Measurements from ENCODE around the gene SHQ1.
"Not testable (repeated sequence)": the region's sequence is repeated elsewhere in the genome, so short reads cannot be mapped to it uniquely, and the experiment has no call there.

SHQ1 gene

DNA sequence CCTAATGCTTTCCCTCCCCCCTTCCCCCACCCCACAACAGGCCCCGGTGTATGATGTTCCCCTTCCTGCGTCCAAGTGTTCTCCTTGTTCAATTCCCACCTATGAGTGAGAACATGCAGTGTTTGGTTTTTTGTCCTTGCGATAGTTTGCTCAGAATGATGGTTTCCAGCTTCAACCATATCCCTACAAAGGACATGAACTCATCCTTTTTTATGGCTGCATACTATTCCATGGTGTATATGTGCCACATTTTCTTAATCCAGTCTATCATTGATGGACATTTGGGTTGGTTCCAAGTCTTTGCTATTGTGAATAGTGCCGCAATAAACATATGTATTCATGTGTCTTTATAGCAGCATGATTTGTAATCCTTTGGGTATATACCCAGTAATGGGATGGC, 137.8 kb downstream of the SHQ1 start:
- not testable (repeated sequence) for DNase-seq

DNA sequence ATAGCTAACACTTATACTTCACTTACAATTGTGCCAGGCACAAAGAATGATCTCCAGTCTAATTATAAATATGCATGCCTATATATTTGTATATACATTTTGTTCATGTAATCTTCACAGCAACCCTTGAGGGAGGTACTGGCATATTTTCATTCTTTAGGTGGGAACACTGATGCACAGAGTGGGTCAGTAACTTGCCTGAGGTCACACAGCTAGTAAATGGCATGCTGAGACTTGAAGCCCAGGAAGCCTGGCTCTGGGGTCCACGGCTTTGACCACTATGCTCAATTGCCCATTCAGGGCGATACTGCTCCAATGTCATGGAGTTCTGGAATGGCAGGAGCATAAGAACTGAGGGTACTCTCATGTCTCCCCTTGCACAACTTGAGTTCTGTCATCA, 139.8 kb downstream of the SHQ1 start:
- DNase-seq: no peak

DNA sequence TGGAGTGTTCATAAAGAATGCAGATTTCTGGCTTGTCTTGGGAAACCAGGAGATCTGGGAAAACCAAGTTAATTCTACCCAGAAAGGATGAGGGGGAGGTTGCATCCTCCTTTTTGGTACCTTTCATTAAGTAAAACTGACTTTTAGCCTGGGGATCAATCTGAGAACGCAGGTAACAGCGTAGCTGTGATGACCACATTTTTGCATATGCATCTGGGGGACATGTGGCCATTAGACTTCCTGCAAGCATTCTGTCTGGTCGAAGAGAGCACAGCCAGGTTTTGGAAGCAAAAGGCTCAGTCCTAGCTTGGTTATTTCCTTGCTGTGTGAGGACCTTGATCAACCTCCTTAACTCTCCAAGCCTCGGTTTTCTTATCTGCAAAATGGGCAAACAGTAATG, 145.2 kb downstream of the SHQ1 start:
- no peak for DNase-seq

- DNase-seq: no peak
These were observed 145.9 kb downstream of the SHQ1 start for GRCh38 chr3:72702390-72702789.

- no peak for DNase-seq
These were observed 148.1 kb downstream of the SHQ1 start for GRCh38 chr3:72700106-72700505.

GRCh38 chr3:72699631-72700030, 148.6 kb downstream of the SHQ1 start:
- no peak for DNase-seq

All from NCI-H774 (cell line).